ENCODE data around the gene NKD2. TPM values are rescaled to one million over a fixed set of nuclear protein-coding genes. Genes with fewer than 3 reads are reported as not detected.
A peak's percentile ranks its signal among the peaks of the same experiment; 100 is the strongest.

The NKD2 gene
- total and polyA plus RNA-seq, 11 donors, result 0.56 to 6.6 (median 2.3) TPM

- Histone ChIP-seq H3K36me3 (no peaks in the 10 kb centered on the region), H3K4me1 (peaks cover 0 to 53% (median 26%) of the 10 kb centered on the region in 12 donors), H3K9me3 (no peaks in the 10 kb centered on the region), H3K4me3 (no peak overlapping the region), H3K27ac (no peak overlapping the region), H3K27me3 (peaks cover 6 to 58% (median 11%) of the 10 kb centered on the region in 9 donors)
- intact Hi-C loops (cut with DNase I), result loop anchor here in 7 of 10 donors (2.0 to 10.0 kb wide), 4 partner anchors 82 to 138 kb away; no protein-coding TSS in a partner anchor
- ATAC-seq (no peak), DNase-seq (peak in 4 of 5 donors; percentile 15 to 41 (median 18))
- WGBS, 4 donors, result 82 to 100% (median 95%) methylated on average over 4 to 5 of the region's 5 CpGs
- no peak for TF ChIP-seq POLR2A (IDR thresholded peaks at IDR 0.05)
- TF ChIP-seq CTCF (IDR thresholded peaks at IDR 0.05), result no peak
Measured at GRCh38 chr5:1006656-1007071, 1.9 kb upstream of the NKD2 start.

- Histone ChIP-seq H3K4me3 (no peak overlapping the region), H3K4me1 (peaks cover 0 to 53% (median 26%) of the 10 kb centered on the region in 12 donors), H3K27ac (no peak overlapping the region), H3K9me3 (no peaks in the 10 kb centered on the region), H3K36me3 (no peaks in the 10 kb centered on the region), H3K27me3 (peaks cover 6 to 58% (median 11%) of the 10 kb centered on the region in 9 donors)
- no peak for ATAC-seq
- DNase-seq, result peak in 2 of 5 donors; percentile 15 to 41
- WGBS, 4 donors, result 89 to 92% (median 90%) methylated on average over 17 of the region's 17 CpGs
- TF ChIP-seq POLR2A (IDR thresholded peaks at IDR 0.05) (no peak), CTCF (IDR thresholded peaks at IDR 0.05) (no peak)
- intact Hi-C loops (cut with DNase I), result loop anchor here in 7 of 10 donors (2.0 to 10.0 kb wide), 4 partner anchors 82 to 138 kb away; no protein-coding TSS in a partner anchor
Measured at GRCh38 chr5:1007221-1007680, 1.4 kb upstream of the NKD2 start.

GRCh38 chr5:1007681-1008450 lies 736 bp upstream of the NKD2 start:
- peak; percentile 6 to 54 (median 28) for DNase-seq
- no peak for ATAC-seq
- Histone ChIP-seq H3K27me3 (peaks cover 6 to 58% (median 11%) of the 10 kb centered on the region in 9 donors), H3K36me3 (no peaks in the 10 kb centered on the region), H3K4me3 (peak overlapping the region in 1 of 12 donors; percentile 64), H3K27ac (no peak overlapping the region), H3K4me1 (peaks cover 0 to 53% (median 26%) of the 10 kb centered on the region in 12 donors), H3K9me3 (no peaks in the 10 kb centered on the region)
- WGBS, 4 donors, result 68 to 86% (median 71%) methylated on average over 20 to 23 of the region's 23 CpGs
- intact Hi-C loops (cut with DNase I), result loop anchor here in 7 of 10 donors (2.0 to 10.0 kb wide), 4 partner anchors 83 to 137 kb away; no protein-coding TSS in a partner anchor
- TF ChIP-seq CTCF (IDR thresholded peaks at IDR 0.05) (no peak), POLR2A (IDR thresholded peaks at IDR 0.05) (no peak)
